LNCaP clone FGC (cell line): ENCODE results near the gene SMIM15.
"Not testable (repeated sequence)": the region's sequence is repeated elsewhere in the genome, so short reads cannot be mapped to it uniquely, and the experiment has no call there.

ENCODE experiments used
- DNase-seq: peaks from one replicate; pipeline ENCODE4 v3.0.0-alpha.2; 2011; ENCODE audit warnings: low read depth
- H3K4me3 ChIP-seq: 2 replicates; pipeline ENCODE4 v1.5.1; 2011; ENCODE audit warnings: mild to moderate bottlenecking, low read depth, low read length, control low read depth
- CTCF ChIP-seq: IDR thresholded peaks from 2 replicates; pipeline ENCODE4 v1.5.1; 2012; ENCODE audit warnings: mild to moderate bottlenecking; ENCODE audit not compliant: control insufficient read depth, insufficient read depth; ENCODE audit errors: extremely low read depth

The SMIM15 gene, protein sequence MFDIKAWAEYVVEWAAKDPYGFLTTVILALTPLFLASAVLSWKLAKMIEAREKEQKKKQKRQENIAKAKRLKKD

DNA sequence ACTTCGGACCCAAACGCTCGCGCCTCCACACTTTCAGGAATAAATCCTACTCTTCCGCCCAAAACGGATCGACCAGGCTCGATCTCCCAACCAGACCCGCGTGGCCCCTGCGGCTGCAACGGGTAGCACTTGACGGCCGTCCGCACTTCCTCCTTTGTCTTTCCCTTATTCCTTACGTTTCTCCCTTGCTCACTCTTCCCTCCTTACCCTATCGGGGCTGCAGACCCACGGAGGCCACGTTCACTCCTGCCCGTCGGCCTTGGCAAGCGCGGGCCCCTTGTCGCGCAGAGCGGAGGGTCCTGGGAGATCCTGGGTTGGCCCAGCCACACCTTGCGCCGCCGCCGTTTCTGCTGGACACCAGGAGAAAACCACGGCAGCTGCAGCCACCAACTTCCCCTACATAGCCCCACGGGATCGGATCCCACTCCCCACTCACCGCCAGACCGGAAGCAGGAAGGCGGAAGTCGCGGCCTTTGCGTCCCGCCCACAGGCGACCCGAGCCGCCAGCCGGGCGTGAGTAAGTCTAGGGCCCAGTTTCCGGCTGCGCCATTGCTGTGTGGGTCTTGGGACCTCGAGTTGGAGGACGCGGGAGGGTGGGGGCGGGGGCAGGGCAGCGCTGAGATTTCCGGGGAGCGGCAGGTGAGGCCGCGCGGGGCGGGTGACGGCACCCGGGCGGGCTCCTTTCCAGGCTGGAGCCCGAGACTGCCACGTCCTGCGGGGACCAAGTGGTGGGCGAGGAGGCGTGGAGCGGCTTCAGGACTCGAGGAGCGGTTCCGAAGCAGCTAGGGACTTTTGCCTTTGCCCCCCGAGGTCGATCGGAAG, at the start of gene SMIM15:
SMIM15 (minus strand) TSS at position 459 of the 822 bp plus-strand sequence. CDS start 2,297 bp downstream, outside the sequence.
- peak; percentile 82 for DNase-seq
- no peak for TF ChIP-seq CTCF
- H3K4me3 ChIP-seq, result peak within 1 kb of the TSS; percentile 83

GRCh38 chr5:61207884-61208283, 45.6 kb upstream of the SMIM15 start:
- no peak for DNase-seq
- no peak for TF ChIP-seq CTCF

DNA sequence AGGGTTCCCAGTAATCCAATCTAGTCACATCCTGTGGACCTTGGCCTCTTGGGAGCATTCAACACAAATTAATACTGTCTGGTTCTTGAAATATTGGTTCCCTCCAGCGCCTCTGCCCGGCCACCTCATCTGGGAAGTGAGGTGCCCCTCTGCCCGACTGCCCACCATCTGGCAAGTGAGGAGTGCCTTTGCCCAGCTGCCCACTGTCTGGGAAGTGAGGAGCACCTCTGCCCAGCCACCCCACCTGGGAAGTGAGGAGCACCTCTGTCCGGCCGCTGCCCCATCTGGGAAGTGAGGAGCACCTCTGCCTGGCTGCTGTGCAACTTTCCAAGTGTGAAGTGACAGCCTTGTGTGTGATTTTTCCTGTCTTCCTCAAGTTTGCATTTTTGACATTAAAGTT, 42.7 kb upstream of the SMIM15 start:
- H3K4me3 ChIP-seq, result no peak overlapping the region
- DNase-seq, result no peak
- TF ChIP-seq CTCF, result no peak

More at GRCh38 chr5:61207884-61208283, 45.6 kb upstream of the SMIM15 start:
- no peak overlapping the region for H3K4me3 ChIP-seq

DNA sequence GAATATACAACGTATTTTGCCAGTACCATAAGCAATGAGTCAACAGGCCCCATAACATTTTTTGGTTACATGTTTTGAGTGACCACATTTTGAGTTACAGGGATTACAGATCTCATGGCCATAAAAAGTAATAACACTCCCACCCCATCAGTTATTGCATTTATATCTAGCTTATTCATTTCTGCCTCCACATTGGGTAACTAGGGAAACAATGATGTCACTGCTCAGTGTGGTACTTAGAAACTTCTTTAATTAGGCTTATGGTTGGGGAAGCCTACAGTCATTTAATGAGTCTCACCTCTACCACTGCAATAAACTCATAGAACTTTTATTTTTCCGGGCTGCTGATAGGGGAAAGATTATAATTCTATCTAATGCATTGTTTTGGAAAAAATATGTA, 39.9 kb upstream of the SMIM15 start:
- TF ChIP-seq CTCF, result no peak
- H3K4me3 ChIP-seq, result no peak overlapping the region
- DNase-seq, result no peak

- no peak for TF ChIP-seq CTCF
- no peak for DNase-seq
- H3K4me3 ChIP-seq, result no peak overlapping the region
Observed at GRCh38 chr5:61200582-61201155, 38.4 kb upstream of the SMIM15 start.

GRCh38 chr5:61198606-61199005, 36.3 kb upstream of the SMIM15 start:
- DNase-seq, result no peak
- H3K4me3 ChIP-seq, result no peak overlapping the region
- no peak for TF ChIP-seq CTCF

- not testable (repeated sequence) for H3K4me3 ChIP-seq, DNase-seq
Observed at GRCh38 chr5:61187826-61188225, 25.6 kb upstream of the SMIM15 start.

GRCh38 chr5:61187352-61187751, 25.1 kb upstream of the SMIM15 start:
- not testable (repeated sequence) for DNase-seq, H3K4me3 ChIP-seq
